GM21619 (cell line): ENCODE results near the gene TMEM248.
A peak's percentile ranks its signal among the peaks of the same experiment; 100 is the strongest.
"Not testable (repeated sequence)": the region's sequence is repeated elsewhere in the genome, so short reads cannot be mapped to it uniquely, and the experiment has no call there.

Experiments used
- ATAC-seq: cut with Tn5 transposase; IDR thresholded peaks from one replicate; pipeline ENCODE4 v1.9.1; 2021; ENCODE audit not compliant: unreplicated experiment

Gene TMEM248

GRCh38 chr7:66948480-66949109 lies 27.6 kb downstream of the TMEM248 start:
- ATAC-seq, result no peak

- no peak for ATAC-seq
Observed at GRCh38 chr7:66950311-66950710, 29.3 kb downstream of the TMEM248 start.

GRCh38 chr7:66950763-66951162 lies 29.7 kb downstream of the TMEM248 start:
- ATAC-seq, result no peak

- no peak for ATAC-seq
Observed at GRCh38 chr7:66952343-66953043, 31.5 kb downstream of the TMEM248 start.

GRCh38 chr7:66953044-66953427 lies 32.0 kb downstream of the TMEM248 start:
- ATAC-seq, result no peak

GRCh38 chr7:66957595-66958290 lies 36.7 kb downstream of the TMEM248 start:
- no peak for ATAC-seq

GRCh38 chr7:66958538-66959350 lies 37.7 kb downstream of the TMEM248 start:
- ATAC-seq, result no peak

GRCh38 chr7:66960192-66960591 lies 39.2 kb downstream of the TMEM248 start:
- no peak for ATAC-seq

- ATAC-seq, result no peak
Observed at GRCh38 chr7:66961096-66961495, 40.1 kb downstream of the TMEM248 start.

GRCh38 chr7:66964411-66964810 lies 43.4 kb downstream of the TMEM248 start:
- no peak for ATAC-seq

- ATAC-seq, result no peak
Observed at GRCh38 chr7:66967029-66967428, 46.0 kb downstream of the TMEM248 start.

- not testable (repeated sequence) for ATAC-seq
Observed at GRCh38 chr7:66969001-66969400, 48.0 kb downstream of the TMEM248 start.

- no peak for ATAC-seq
Observed at GRCh38 chr7:66970310-66970709, 49.3 kb downstream of the TMEM248 start.

GRCh38 chr7:66974986-66975590 lies 54.1 kb downstream of the TMEM248 start:
- ATAC-seq, result no peak

GRCh38 chr7:66978312-66978711 lies 57.3 kb downstream of the TMEM248 start:
- ATAC-seq, result not testable (repeated sequence)

- ATAC-seq, result not testable (repeated sequence)
Observed at GRCh38 chr7:66979013-66979412, 58.0 kb downstream of the TMEM248 start.

- not testable (repeated sequence) for ATAC-seq
Observed at GRCh38 chr7:66980336-66980735, 59.3 kb downstream of the TMEM248 start.

GRCh38 chr7:66989552-66989951 lies 68.5 kb downstream of the TMEM248 start:
- ATAC-seq, result not testable (repeated sequence)

- ATAC-seq, result not testable (repeated sequence)
Observed at GRCh38 chr7:66994051-66994450, 73.0 kb downstream of the TMEM248 start.

GRCh38 chr7:66994691-66995049 lies 73.6 kb downstream of the TMEM248 start:
- ATAC-seq, result peak; percentile 35
